Fibroblast of pulmonary artery (primary cell): ENCODE results near the gene CD300A.

ENCODE experiments used
- DNase-seq: peaks from one replicate; pipeline ENCODE4 v3.0.0-alpha.2; 2010; ENCODE audit warnings: low read depth
- H3K4me3 ChIP-seq: replicated peaks from 2 replicates; pipeline ENCODE4 v1.5.1; 2011; ENCODE audit warnings: low read depth, mild to moderate bottlenecking, control low read depth, low read length, moderate library complexity
- CTCF ChIP-seq: IDR thresholded peaks from 2 replicates; pipeline ENCODE4 v1.5.1; 2011; ENCODE audit warnings: mild to moderate bottlenecking, control low read depth, low read length, inconsistent platforms; ENCODE audit errors: missing control alignments

CD300A gene

GRCh38 chr17:74466111-74466827, at the start of gene CD300A:
Gene CD300A, plus strand, starts transcription at chr17:74466634. Its CDS starts 70 bp downstream, at chr17:74466704.
- no peak for DNase-seq
- TF ChIP-seq CTCF, result no peak
- H3K4me3 ChIP-seq, result no peak within 1 kb of the TSS

GRCh38 chr17:74417178-74418045, 49.0 kb upstream of the CD300A start:
- DNase-seq, result peak; percentile 33
- H3K4me3 ChIP-seq, result no peak overlapping the region
- no peak for TF ChIP-seq CTCF

- DNase-seq, result no peak
- no peak overlapping the region for H3K4me3 ChIP-seq
- TF ChIP-seq CTCF, result no peak
Measured at GRCh38 chr17:74419928-74420411, 46.5 kb upstream of the CD300A start.

- no peak overlapping the region for H3K4me3 ChIP-seq
- no peak for TF ChIP-seq CTCF
Measured at GRCh38 chr17:74424117-74424516, 42.3 kb upstream of the CD300A start.

GRCh38 chr17:74424657-74425056, 41.8 kb upstream of the CD300A start:
- H3K4me3 ChIP-seq, result no peak overlapping the region
- TF ChIP-seq CTCF, result no peak
- DNase-seq, result no peak

More at GRCh38 chr17:74424117-74424516, 42.3 kb upstream of the CD300A start:
- DNase-seq, result no peak

GRCh38 chr17:74426551-74427047, 39.8 kb upstream of the CD300A start:
- peak; percentile 32 for DNase-seq
- TF ChIP-seq CTCF, result no peak
- H3K4me3 ChIP-seq, result no peak overlapping the region
